HFFc6 (cell line): ENCODE results near the gene PALMD. TPM values are rescaled to one million over a fixed set of nuclear protein-coding genes. Genes with fewer than 3 reads are reported as not detected.

ENCODE experiments used
- DNase-seq: peaks from one replicate; pipeline ENCODE4 v3.0.0-alpha.2; 2018
- H3K27ac Mint-ChIP-seq: 2 replicates; pipeline ENCODE4 v1.8.0; 2020; ENCODE audit warnings: mild to moderate bottlenecking, mixed read lengths
- H3K27me3 Mint-ChIP-seq: 2 replicates; pipeline ENCODE4 v1.8.0; 2021; ENCODE audit warnings: mild to moderate bottlenecking, moderate library complexity, mixed read lengths; ENCODE audit not compliant: insufficient read depth
- H3K36me3 Mint-ChIP-seq: 2 replicates; pipeline ENCODE4 v1.8.0; 2021; ENCODE audit warnings: low read depth, mixed read lengths
- H3K4me1 Mint-ChIP-seq: 2 replicates; pipeline ENCODE4 v1.8.0; 2020; ENCODE audit warnings: low read depth, mixed read lengths
- H3K4me3 Mint-ChIP-seq: 2 replicates; pipeline ENCODE4 v1.8.0; 2020; ENCODE audit warnings: mild to moderate bottlenecking, moderate library complexity, mixed read lengths
- H3K9me3 Mint-ChIP-seq: 2 replicates; pipeline ENCODE4 v1.8.0; 2020; ENCODE audit warnings: mild to moderate bottlenecking, mixed read lengths
- total RNA-seq, 6 experiments: library from RNA; stranded (reverse); fragmentation: NEBNext Ultra II Directional; extraction: Animal tissue kit (Norgen Biotek cat#: 25700); gene quantifications; 2 replicates in 1 of 6; 3 replicates in 5 of 6; pipeline ENCODE4 v1.2.3, GENCODE V29; 2021
- TF ChIP-seq, protein P1 (sequence below): fragments of 200-600 bp; sonication (generic); IDR thresholded peaks from 2 replicates; pipeline ENCODE4 v1.5.0; 2021; ENCODE audit warnings: antibody characterized with exemption, mild to moderate bottlenecking

Gene PALMD
- total RNA-seq, 6 experiments from 2014 or later = not detected

GRCh38 chr1:99652881-99653281, 7.0 kb downstream of the PALMD start:
- peaks cover 6% of the 10 kb centered on the region for H3K27me3 Mint-ChIP-seq
- no peaks in the 10 kb centered on the region for H3K9me3 Mint-ChIP-seq
- H3K27ac Mint-ChIP-seq = no peak overlapping the region
- no peak for DNase-seq
- H3K4me3 Mint-ChIP-seq = no peak overlapping the region
- no peaks in the 10 kb centered on the region for H3K36me3 Mint-ChIP-seq
- peaks cover 6% of the 10 kb centered on the region; the same call in 1 of the 2 replicates for H3K4me1 Mint-ChIP-seq
- TF ChIP-seq, protein P1, sequence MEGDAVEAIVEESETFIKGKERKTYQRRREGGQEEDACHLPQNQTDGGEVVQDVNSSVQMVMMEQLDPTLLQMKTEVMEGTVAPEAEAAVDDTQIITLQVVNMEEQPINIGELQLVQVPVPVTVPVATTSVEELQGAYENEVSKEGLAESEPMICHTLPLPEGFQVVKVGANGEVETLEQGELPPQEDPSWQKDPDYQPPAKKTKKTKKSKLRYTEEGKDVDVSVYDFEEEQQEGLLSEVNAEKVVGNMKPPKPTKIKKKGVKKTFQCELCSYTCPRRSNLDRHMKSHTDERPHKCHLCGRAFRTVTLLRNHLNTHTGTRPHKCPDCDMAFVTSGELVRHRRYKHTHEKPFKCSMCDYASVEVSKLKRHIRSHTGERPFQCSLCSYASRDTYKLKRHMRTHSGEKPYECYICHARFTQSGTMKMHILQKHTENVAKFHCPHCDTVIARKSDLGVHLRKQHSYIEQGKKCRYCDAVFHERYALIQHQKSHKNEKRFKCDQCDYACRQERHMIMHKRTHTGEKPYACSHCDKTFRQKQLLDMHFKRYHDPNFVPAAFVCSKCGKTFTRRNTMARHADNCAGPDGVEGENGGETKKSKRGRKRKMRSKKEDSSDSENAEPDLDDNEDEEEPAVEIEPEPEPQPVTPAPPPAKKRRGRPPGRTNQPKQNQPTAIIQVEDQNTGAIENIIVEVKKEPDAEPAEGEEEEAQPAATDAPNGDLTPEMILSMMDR = no peak

DNA sequence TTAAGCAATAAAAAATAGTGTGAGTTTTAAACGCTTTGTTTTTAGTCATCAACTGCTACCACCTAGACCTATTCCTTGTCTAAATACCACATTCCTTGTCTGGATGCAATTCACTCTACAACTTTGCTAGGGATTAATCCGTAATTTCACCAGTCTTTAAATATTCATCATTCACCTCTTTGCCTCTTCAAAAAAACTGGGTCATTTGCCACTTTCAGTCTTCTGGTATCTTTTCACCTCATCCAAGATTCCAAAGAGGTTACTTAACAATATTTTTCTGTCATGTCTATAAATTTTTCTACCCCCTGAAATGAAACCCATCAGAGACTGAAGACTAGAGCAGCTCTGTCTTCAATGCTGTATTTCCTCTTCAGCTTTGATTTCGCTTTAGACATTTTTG, 9.5 kb downstream of the PALMD start:
- no peak for DNase-seq
- TF ChIP-seq, protein P1 = no peak
- H3K4me3 Mint-ChIP-seq = no peak overlapping the region
- H3K36me3 Mint-ChIP-seq = no peaks in the 10 kb centered on the region
- no peaks in the 10 kb centered on the region for H3K9me3 Mint-ChIP-seq
- peaks cover 3% of the 10 kb centered on the region; the same call in 1 of the 2 replicates for H3K27me3 Mint-ChIP-seq
- H3K4me1 Mint-ChIP-seq = peaks cover 6% of the 10 kb centered on the region; the same call in 1 of the 2 replicates
- H3K27ac Mint-ChIP-seq = no peak overlapping the region

GRCh38 chr1:99656701-99657100, 10.8 kb downstream of the PALMD start:
- no peaks in the 10 kb centered on the region for H3K9me3 Mint-ChIP-seq
- no peaks in the 10 kb centered on the region for H3K36me3 Mint-ChIP-seq
- no peak overlapping the region for H3K4me3 Mint-ChIP-seq
- peaks cover 6% of the 10 kb centered on the region; the same call in 1 of the 2 replicates for H3K4me1 Mint-ChIP-seq
- TF ChIP-seq, protein P1 = no peak
- peaks cover 3% of the 10 kb centered on the region; the same call in 1 of the 2 replicates for H3K27me3 Mint-ChIP-seq
- DNase-seq = no peak
- no peak overlapping the region for H3K27ac Mint-ChIP-seq

DNA sequence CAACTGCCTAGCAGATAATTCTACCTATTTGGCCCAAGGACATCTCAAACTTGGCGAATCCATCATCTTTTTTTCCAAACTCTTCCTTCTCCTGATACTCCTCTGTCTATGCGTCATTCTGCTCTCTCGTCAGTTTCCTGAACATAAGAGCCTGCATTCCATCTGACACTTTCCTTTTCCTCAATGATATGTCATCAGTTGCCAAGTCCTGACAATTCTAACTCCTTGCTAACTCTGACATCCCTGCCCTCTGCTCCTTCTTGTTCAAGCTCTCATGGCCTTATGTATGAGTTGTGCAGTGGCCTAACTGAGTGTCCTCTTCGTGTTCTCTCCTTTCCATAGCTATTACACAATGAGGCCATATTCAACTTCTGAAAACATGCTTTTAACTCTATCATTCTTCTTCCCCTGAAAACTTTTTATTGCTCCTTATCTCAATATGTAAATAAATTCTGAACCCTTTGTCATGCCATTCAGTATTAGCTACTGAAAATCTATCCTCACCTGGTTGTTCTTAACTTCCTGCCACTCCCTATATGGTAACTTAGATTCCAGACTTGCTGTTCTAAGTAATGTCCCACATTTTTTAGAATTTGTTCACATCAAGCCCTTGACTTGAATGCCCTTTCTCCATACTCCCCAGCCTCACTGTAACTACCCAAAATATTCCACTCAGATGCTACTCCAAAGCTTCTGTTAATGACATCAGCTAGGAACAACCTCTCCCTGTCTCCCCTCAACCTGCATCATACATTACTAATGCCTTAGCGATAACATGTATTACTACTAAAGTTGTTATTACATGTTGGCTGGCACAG, 11.5 kb downstream of the PALMD start:
- H3K27ac Mint-ChIP-seq = no peak overlapping the region
- no peaks in the 10 kb centered on the region for H3K36me3 Mint-ChIP-seq
- no peaks in the 10 kb centered on the region for H3K27me3 Mint-ChIP-seq
- no peak for DNase-seq
- TF ChIP-seq, protein P1 = no peak
- no peak overlapping the region for H3K4me3 Mint-ChIP-seq
- no peaks in the 10 kb centered on the region for H3K9me3 Mint-ChIP-seq
- peaks cover 6% of the 10 kb centered on the region; the same call in 1 of the 2 replicates for H3K4me1 Mint-ChIP-seq

DNA sequence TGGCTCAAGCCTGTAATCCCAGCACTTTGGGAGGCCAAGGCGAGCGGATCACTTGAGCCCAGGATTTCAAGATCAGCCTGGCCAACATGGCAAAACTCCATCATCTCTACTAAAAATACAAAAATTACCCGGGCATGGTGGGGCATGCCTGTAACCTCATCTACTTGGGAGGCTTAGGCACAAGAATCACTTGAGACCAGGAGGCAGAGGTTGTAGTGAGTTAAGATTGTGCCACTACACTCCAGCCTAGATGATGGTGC, 12.0 kb downstream of the PALMD start:
- no peaks in the 10 kb centered on the region for H3K27me3 Mint-ChIP-seq
- H3K4me3 Mint-ChIP-seq = no peak overlapping the region
- TF ChIP-seq, protein P1 = no peak
- H3K4me1 Mint-ChIP-seq = peaks cover 2% of the 10 kb centered on the region; the same call in 1 of the 2 replicates
- no peaks in the 10 kb centered on the region for H3K36me3 Mint-ChIP-seq
- no peak overlapping the region for H3K27ac Mint-ChIP-seq
- no peaks in the 10 kb centered on the region for H3K9me3 Mint-ChIP-seq
- no peak for DNase-seq
